Neuronal stem cell (in vitro differentiated cells): ENCODE measurements around the gene PIK3CD.

ENCODE experiments used
- DNase-seq: peaks from one replicate; pipeline ENCODE4 v3.0.0-alpha.2; 2013; ENCODE audit warnings: low spot score
- H2AFZ ChIP-seq: one replicate; pipeline ENCODE4 v1.6.1; 2013; ENCODE audit warnings: mild to moderate bottlenecking, low read length, inconsistent platforms
- H2AK5ac ChIP-seq: 2 replicates; pipeline ENCODE4 v1.6.1; 2013; ENCODE audit warnings: low read depth, mild to moderate bottlenecking, inconsistent platforms, low read length, moderate library complexity, mixed read lengths
- H2BK120ac ChIP-seq: 2 replicates; pipeline ENCODE4 v1.6.1; 2013; ENCODE audit warnings: low read depth, mild to moderate bottlenecking, inconsistent platforms, low read length, moderate library complexity, mixed read lengths
- H2BK12ac ChIP-seq: one replicate; pipeline ENCODE4 v1.6.1; 2013; ENCODE audit warnings: low read length, inconsistent platforms
- H2BK15ac ChIP-seq: 2 replicates; pipeline ENCODE4 v1.6.1; 2013; ENCODE audit warnings: mild to moderate bottlenecking, low read length, inconsistent platforms, mixed read lengths
- H2BK5ac ChIP-seq: one replicate; pipeline ENCODE4 v1.6.1; 2013; ENCODE audit warnings: inconsistent platforms, mild to moderate bottlenecking, low read length, moderate library complexity
- H3K14ac ChIP-seq: one replicate; pipeline ENCODE4 v1.6.1; 2013; ENCODE audit warnings: low read length, inconsistent platforms
- H3K18ac ChIP-seq: 2 replicates; pipeline ENCODE4 v1.6.1; 2013; ENCODE audit warnings: low read length, inconsistent platforms
- H3K23ac ChIP-seq: 2 replicates; pipeline ENCODE4 v1.6.1; 2013; ENCODE audit warnings: low read depth, mild to moderate bottlenecking, mixed read lengths, low read length, inconsistent platforms; ENCODE audit not compliant: poor library complexity
- H3K27ac ChIP-seq: replicated peaks from 3 replicates; pipeline ENCODE4 v1.5.1; 2013; ENCODE audit warnings: low read length, inconsistent platforms
- H3K27me3 ChIP-seq, 3 experiments: 2 replicates each; pipeline ENCODE4 v1.6.1; 2013; ENCODE audit warnings: low read length in 3 of 3, mild to moderate bottlenecking in 2 of 3, inconsistent platforms in 1 of 3, low read depth in 1 of 3, mixed read lengths in 1 of 3, moderate library complexity in 1 of 3; ENCODE audit not compliant: control insufficient read depth in 3 of 3, insufficient read depth in 3 of 3
- H3K36me3 ChIP-seq, 2 donors: replicated peaks in 1 of 2; 2 replicates each; pipeline ENCODE4 v1.6.1; 2013; ENCODE audit warnings: low read length in 2 of 2; ENCODE audit not compliant: control insufficient read depth in 2 of 2, insufficient read depth in 2 of 2
- H3K4ac ChIP-seq: 2 replicates; pipeline ENCODE4 v1.6.1; 2013; ENCODE audit warnings: inconsistent platforms, mild to moderate bottlenecking, low read length, moderate library complexity
- H3K4me1 ChIP-seq, 2 donors: 1 replicate in 1 of 2; 2 replicates in 1 of 2; pipeline ENCODE4 v1.6.1; 2013; ENCODE audit warnings: low read length in 2 of 2, low read depth in 1 of 2; ENCODE audit not compliant: control insufficient read depth in 2 of 2, insufficient read depth in 1 of 2
- H3K4me2 ChIP-seq: one replicate; pipeline ENCODE4 v1.6.1; 2013; ENCODE audit warnings: mild to moderate bottlenecking, low read length, inconsistent platforms; ENCODE audit not compliant: insufficient read depth, poor library complexity, severe bottlenecking
- H3K4me3 ChIP-seq, 2 donors: 2 replicates each; pipeline ENCODE4 v1.5.1; 2013; ENCODE audit warnings: low read length in 2 of 2, mild to moderate bottlenecking in 2 of 2, inconsistent platforms in 1 of 2, moderate library complexity in 1 of 2
- H3K79me1 ChIP-seq: one replicate; pipeline ENCODE4 v1.6.1; 2013; ENCODE audit warnings: low read depth, mild to moderate bottlenecking, inconsistent platforms, low read length, moderate library complexity
- H3K9ac ChIP-seq: one replicate; pipeline ENCODE4 v1.6.1; 2013; ENCODE audit warnings: mild to moderate bottlenecking, low read depth, low read length, inconsistent platforms; ENCODE audit not compliant: poor library complexity
- H3K9me3 ChIP-seq, 2 donors: replicated peaks in 1 of 2; 2 replicates each; pipeline versions ENCODE3 to v1.6.1; 2013; ENCODE audit warnings: low read length in 2 of 2, mild to moderate bottlenecking in 2 of 2, inconsistent platforms in 1 of 2, low read depth in 1 of 2, mixed read lengths in 1 of 2, moderate library complexity in 1 of 2; ENCODE audit not compliant: control insufficient read depth in 2 of 2, insufficient read depth in 1 of 2
- H4K8ac ChIP-seq: one replicate; pipeline ENCODE4 v1.6.1; 2013; ENCODE audit warnings: low read depth, mild to moderate bottlenecking, inconsistent platforms, low read length, moderate library complexity
- H4K91ac ChIP-seq: one replicate; pipeline ENCODE4 v1.6.1; 2013; ENCODE audit warnings: low read length, low read depth, mild to moderate bottlenecking, inconsistent platforms; ENCODE audit not compliant: poor library complexity
- WGBS, 2 donors: extraction: QIAGEN DNeasy Blood & Tissue Kit; methylation state at CpG; one replicate each; pipeline ENCODE4 v1.1.7; 2013; ENCODE audit warnings: missing lambda C conversion rate in 2 of 2, mixed read lengths in 1 of 2; ENCODE audit not compliant: insufficient read length in 2 of 2, insufficient replicate concordance in 1 of 2; ENCODE audit errors: extremely low coverage in 2 of 2; 5-methylcytosine and 5-hydroxymethylcytosine counted together

Gene PIK3CD

DNA sequence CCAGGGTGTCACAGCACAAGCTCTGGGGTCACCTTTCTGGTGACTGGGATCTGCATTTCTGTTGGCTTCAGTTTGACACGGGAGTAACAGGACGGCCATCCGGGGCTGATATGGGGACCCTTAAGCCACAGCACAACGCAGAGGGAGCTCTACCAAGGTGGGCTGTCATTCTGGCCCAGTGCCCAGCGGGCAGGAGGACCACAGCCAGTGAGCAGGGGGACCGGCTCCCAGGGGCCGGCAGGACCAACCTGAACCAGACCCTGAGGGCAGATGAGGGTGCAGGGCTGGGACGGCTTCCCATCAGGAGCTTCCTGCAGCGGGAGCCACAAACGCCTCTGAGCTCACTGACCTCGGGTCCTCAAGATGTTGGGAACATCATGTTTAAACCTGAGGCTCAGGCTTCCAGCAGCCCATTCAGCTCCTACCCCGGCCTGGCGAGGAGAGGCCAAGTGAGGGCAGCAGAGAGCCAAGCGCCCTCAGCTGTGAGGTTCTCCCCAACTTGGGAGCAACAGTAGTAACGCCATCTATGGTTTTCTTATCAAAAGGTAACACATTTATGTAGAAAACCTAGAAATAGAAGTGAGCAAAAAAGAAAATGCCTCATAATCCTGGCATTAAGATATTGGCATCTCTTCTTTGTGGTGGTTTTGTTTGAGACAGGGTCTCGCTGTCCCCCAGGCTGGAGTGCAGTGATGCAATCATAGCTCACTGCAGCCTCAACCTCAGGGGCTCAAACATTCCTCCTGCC lies 36.0 kb upstream of the PIK3CD start:
- H3K36me3 ChIP-seq, result peaks cover 15 to 34% of the 10 kb centered on the region in 2 donors
- H3K27me3 ChIP-seq, result no peaks in the 10 kb centered on the region
- no peak overlapping the region for H4K8ac ChIP-seq
- H3K4me3 ChIP-seq, result no peak overlapping the region
- H3K79me1 ChIP-seq, result peaks cover 2% of the 10 kb centered on the region
- no peak overlapping the region for H2AFZ ChIP-seq
- no peak overlapping the region for H4K91ac ChIP-seq
- no peak overlapping the region for H3K4ac ChIP-seq
- WGBS, 2 donors, result no CpG with 5 or more reads among the region's 16 CpGs
- no peak overlapping the region for H2BK12ac ChIP-seq
- DNase-seq, result no peak
- peak overlapping the region; percentile 36 for H3K18ac ChIP-seq
- no peaks in the 10 kb centered on the region for H3K4me1 ChIP-seq
- H3K9ac ChIP-seq, result no peak overlapping the region
- no peak overlapping the region for H3K4me2 ChIP-seq
- no peak overlapping the region for H2BK120ac ChIP-seq
- no peak overlapping the region for H3K23ac ChIP-seq
- no peaks in the 10 kb centered on the region for H3K9me3 ChIP-seq
- no peak overlapping the region for H2AK5ac ChIP-seq
- no peak overlapping the region for H3K27ac ChIP-seq
- H3K14ac ChIP-seq, result peak overlapping the region; percentile 1
- no peak overlapping the region for H2BK5ac ChIP-seq
- H2BK15ac ChIP-seq, result no peak overlapping the region

DNA sequence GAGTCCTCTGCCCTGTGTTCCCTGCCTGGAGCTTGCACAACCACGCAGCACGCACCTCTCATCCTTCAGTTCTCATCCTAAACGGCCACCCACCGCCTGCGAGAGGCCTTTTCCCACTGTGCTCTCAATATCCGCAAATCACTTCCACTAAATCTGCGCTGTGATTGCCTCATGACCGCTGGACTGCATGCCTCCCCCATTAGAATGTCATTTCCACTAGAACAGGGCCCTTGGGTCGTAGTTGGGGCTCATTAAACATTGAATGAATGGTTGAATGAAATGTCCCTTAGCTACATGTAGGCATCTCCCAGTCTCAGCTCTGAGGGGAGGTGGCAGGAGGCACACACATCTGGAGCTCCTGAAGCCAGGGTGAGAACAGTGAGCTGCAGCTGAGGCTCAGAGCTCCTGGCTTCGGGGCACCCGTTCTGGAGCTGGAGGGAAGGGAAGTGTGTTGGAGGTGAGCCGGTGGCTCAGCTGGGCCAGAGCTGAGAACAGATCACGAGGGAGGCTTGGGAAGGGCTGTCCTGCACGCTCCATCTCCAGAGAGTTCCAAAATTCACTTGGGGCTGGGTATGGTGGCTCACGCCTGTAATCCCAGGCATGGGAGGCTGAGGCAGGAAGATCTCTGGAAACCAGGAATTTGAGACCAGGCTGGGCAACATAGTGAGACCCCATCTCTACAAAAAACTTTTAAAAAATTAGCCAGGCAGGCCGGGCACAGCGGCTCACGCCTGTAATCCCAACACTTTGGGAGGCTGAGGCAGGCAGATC lies 32.4 kb upstream of the PIK3CD start:
- no peak overlapping the region for H4K8ac ChIP-seq
- no peak overlapping the region for H4K91ac ChIP-seq
- peak overlapping the region; percentile 80 for H3K23ac ChIP-seq
- H2BK5ac ChIP-seq, result no peak overlapping the region
- peak overlapping the region; percentile 75 for H2BK15ac ChIP-seq
- no peak overlapping the region for H3K4ac ChIP-seq
- WGBS, 2 donors, result no CpG with 5 or more reads among the region's 18 CpGs
- no peak for DNase-seq
- H3K4me2 ChIP-seq, result no peak overlapping the region
- no peak overlapping the region for H2BK12ac ChIP-seq
- peaks cover 0 to under 1% of the 10 kb centered on the region in 2 donors for H3K36me3 ChIP-seq
- no peak overlapping the region for H3K9ac ChIP-seq
- H3K27me3 ChIP-seq, result no peaks in the 10 kb centered on the region
- H2BK120ac ChIP-seq, result no peak overlapping the region
- H2AFZ ChIP-seq, result no peak overlapping the region
- H2AK5ac ChIP-seq, result peak overlapping the region; percentile 36
- H3K14ac ChIP-seq, result no peak overlapping the region
- H3K18ac ChIP-seq, result peak overlapping the region; percentile 48
- H3K4me3 ChIP-seq, result no peak overlapping the region
- no peaks in the 10 kb centered on the region for H3K9me3 ChIP-seq
- H3K79me1 ChIP-seq, result no peaks in the 10 kb centered on the region
- H3K4me1 ChIP-seq, result no peaks in the 10 kb centered on the region
- H3K27ac ChIP-seq, result no peak overlapping the region

DNA sequence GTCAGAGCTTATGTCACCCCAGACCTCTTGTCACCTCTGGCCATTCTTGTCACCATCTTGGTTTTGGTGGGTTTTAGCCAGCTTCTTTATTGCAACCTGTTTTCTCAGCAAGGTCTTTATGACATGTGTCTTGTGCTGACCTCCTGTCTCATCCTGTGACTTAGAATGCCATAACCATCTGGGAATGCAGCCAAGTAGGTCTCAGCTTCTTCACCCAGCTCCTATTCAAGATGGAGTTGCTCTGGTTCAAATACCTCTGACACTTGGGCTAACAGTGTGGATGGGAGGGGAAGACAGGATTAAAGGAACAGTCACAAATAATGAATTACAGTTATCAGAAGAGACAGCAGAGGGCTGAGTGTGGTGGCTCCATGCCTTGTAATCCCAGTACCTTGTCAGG lies 30.5 kb upstream of the PIK3CD start:
- H4K8ac ChIP-seq, result no peak overlapping the region
- H3K27ac ChIP-seq, result no peak overlapping the region
- H3K4me3 ChIP-seq, result no peak overlapping the region
- no peaks in the 10 kb centered on the region for H3K36me3 ChIP-seq
- no peaks in the 10 kb centered on the region for H3K9me3 ChIP-seq
- no peak overlapping the region for H2BK15ac ChIP-seq
- no peak overlapping the region for H3K14ac ChIP-seq
- DNase-seq, result no peak
- no peak overlapping the region for H2AFZ ChIP-seq
- H3K23ac ChIP-seq, result no peak overlapping the region
- H3K27me3 ChIP-seq, result peaks cover 0 to 3% (median 1%) of the 10 kb centered on the region in 3 experiments
- H3K4me1 ChIP-seq, result no peaks in the 10 kb centered on the region
- no peak overlapping the region for H3K4me2 ChIP-seq
- no peak overlapping the region for H3K9ac ChIP-seq
- H2BK5ac ChIP-seq, result no peak overlapping the region
- H3K4ac ChIP-seq, result no peak overlapping the region
- H3K79me1 ChIP-seq, result no peaks in the 10 kb centered on the region
- H4K91ac ChIP-seq, result no peak overlapping the region
- H2AK5ac ChIP-seq, result no peak overlapping the region
- H2BK12ac ChIP-seq, result no peak overlapping the region
- no peak overlapping the region for H2BK120ac ChIP-seq
- no peak overlapping the region for H3K18ac ChIP-seq

GRCh38 chr1:9624081-9624480 lies 27.4 kb upstream of the PIK3CD start:
- Histone ChIP-seq H2AK5ac (no peak overlapping the region), H3K14ac (no peak overlapping the region), H3K4ac (no peak overlapping the region), H3K9ac (no peak overlapping the region), H2AFZ (no peak overlapping the region), H3K36me3 (no peaks in the 10 kb centered on the region), H3K9me3 (no peaks in the 10 kb centered on the region), H4K8ac (no peak overlapping the region), H3K23ac (no peak overlapping the region), H2BK120ac (no peak overlapping the region), H3K27me3 (peaks cover 0 to 17% (median 5%) of the 10 kb centered on the region in 3 experiments), H3K4me1 (peaks cover 6 to 7% of the 10 kb centered on the region in 2 donors), H3K27ac (no peak overlapping the region), H2BK15ac (no peak overlapping the region), H2BK12ac (no peak overlapping the region), H4K91ac (no peak overlapping the region), H3K18ac (peak overlapping the region; percentile 59), H3K4me2 (no peak overlapping the region), H2BK5ac (no peak overlapping the region), H3K79me1 (peaks cover under 1% of the 10 kb centered on the region), H3K4me3 (peak overlapping the region in 1 of 2 donors; percentile 3)
- no CpG with 5 or more reads among the region's 2 CpGs for WGBS, 2 donors
- DNase-seq, result no peak
